Astrocyte of the spinal cord (primary cell): ENCODE results near the gene BORA.
"Not testable (repeated sequence)": the region's sequence is repeated elsewhere in the genome, so short reads cannot be mapped to it uniquely, and the experiment has no call there.

Source experiments
- DNase-seq: peaks from one replicate; pipeline ENCODE4 v3.0.0; 2011; ENCODE audit warnings: low read depth, low spot score
- H3K4me3 ChIP-seq: 2 replicates; pipeline ENCODE4 v1.5.1; 2011; ENCODE audit warnings: low read depth, mild to moderate bottlenecking, low read length, moderate library complexity
- in situ Hi-C: cut with HindIII; loops from 2 replicates; pipeline ENCODE4 v1.10.0; 2017; ENCODE audit warnings: low sequenced_read_pairs
- TF ChIP-seq, protein P1 (sequence below): IDR thresholded peaks from 2 replicates; pipeline ENCODE4 v1.5.1; 2012; ENCODE audit warnings: low read depth, mild to moderate bottlenecking, low read length, inconsistent platforms

The BORA gene

DNA sequence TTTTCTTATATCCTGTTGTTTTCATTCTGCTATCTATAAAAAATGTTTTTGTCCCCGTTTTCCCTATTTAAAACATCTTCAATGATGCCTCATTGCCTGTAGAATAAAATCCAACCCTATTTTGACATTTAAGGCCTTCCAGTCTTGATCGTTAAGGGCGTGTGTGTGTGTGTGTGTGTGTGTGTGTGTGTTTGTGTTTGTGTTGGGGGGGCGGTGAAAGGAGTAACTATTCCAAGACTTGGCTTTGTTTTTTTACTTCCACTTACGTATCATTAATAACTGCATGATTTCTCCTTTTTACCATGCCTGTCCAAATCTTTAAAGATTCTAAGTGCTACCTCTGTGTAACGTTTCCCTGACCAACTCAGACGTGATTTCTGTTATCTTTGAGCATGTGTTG lies 55.0 kb downstream of the BORA start:
- in situ Hi-C loops: no loop called here
- peak; percentile 31 for DNase-seq
- peak overlapping the region; percentile 96 for H3K4me3 ChIP-seq
- TF ChIP-seq, protein P1, sequence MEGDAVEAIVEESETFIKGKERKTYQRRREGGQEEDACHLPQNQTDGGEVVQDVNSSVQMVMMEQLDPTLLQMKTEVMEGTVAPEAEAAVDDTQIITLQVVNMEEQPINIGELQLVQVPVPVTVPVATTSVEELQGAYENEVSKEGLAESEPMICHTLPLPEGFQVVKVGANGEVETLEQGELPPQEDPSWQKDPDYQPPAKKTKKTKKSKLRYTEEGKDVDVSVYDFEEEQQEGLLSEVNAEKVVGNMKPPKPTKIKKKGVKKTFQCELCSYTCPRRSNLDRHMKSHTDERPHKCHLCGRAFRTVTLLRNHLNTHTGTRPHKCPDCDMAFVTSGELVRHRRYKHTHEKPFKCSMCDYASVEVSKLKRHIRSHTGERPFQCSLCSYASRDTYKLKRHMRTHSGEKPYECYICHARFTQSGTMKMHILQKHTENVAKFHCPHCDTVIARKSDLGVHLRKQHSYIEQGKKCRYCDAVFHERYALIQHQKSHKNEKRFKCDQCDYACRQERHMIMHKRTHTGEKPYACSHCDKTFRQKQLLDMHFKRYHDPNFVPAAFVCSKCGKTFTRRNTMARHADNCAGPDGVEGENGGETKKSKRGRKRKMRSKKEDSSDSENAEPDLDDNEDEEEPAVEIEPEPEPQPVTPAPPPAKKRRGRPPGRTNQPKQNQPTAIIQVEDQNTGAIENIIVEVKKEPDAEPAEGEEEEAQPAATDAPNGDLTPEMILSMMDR: no peak

GRCh38 chr13:72784679-72785078 lies 57.0 kb downstream of the BORA start:
- DNase-seq, in situ Hi-C loops, H3K4me3 ChIP-seq: not testable (repeated sequence)

DNA sequence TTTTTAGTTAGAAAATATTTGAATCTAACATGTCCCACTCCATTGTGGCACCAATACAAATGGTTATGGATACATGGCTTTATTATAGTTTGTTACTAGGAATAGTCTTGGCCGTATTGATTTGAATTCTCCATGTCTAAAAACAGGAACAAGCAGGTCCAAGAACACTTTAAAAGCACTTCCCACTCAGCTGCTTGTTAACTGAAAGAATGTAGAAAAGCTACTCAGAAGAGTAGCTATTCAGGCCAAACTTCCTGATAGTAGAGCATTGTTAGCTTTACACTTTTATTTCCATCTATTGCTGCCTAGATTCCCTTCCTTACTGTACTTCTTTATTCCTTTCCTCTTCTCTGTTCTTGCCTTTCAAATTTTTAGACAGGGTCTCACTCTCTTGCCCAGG lies 61.1 kb downstream of the BORA start:
- H3K4me3 ChIP-seq: no peak overlapping the region
- TF ChIP-seq, protein P1: no peak
- in situ Hi-C loops: no loop called here
- DNase-seq: no peak

DNA sequence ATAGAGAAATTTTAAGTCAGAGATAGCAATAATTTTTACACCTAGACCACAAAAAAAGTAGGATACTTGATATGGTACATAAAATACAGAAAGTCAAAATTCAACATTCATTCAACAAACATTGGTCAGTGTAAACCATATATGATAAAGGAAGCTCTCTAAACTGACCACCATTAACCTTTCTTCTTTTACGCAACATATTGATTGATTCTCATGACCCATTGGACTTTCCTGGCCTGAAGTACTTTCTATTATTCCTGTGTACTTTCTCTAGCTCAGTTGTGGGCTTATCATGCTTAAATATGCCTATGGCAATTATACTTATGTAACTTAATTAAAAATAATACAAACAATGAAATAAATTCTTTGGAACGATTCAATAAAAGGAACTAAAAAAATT lies 64.9 kb downstream of the BORA start:
- DNase-seq: no peak
- in situ Hi-C loops: no loop called here
- H3K4me3 ChIP-seq: no peak overlapping the region
- TF ChIP-seq, protein P1: no peak

GRCh38 chr13:72798817-72799216 lies 71.1 kb downstream of the BORA start:
- TF ChIP-seq, protein P1: no peak

DNA sequence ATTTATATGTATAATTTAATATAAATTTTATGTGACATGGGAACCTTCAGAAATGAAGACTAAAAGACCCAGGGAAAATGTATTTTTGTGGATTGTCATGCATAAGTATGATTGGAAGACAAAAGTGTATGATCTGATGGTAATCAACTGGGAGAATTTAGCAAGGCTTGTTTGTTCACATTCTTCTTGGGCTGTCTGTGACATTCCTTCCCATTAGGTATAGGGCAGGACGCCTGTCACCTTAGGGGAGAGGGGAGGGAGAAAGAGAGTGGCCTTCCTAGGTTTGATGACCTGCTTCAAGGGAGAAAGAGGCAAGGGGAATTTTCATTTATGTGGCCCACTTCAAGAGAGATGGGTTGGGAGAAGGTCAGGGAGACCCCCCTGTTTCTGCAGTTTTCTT lies 76.6 kb downstream of the BORA start:
- in situ Hi-C loops: no loop called here
- no peak overlapping the region for H3K4me3 ChIP-seq
- TF ChIP-seq, protein P1: no peak
- no peak for DNase-seq

More at GRCh38 chr13:72798817-72799216, 71.1 kb downstream of the BORA start:
- no peak for DNase-seq
- in situ Hi-C loops: no loop called here
- no peak overlapping the region for H3K4me3 ChIP-seq
